ENCODE results near the gene HTR3E.

The HTR3E gene

GRCh38 chr3:184133840-184134745 lies 37.2 kb downstream of the HTR3E start:
- Histone ChIP-seq H3K4me1 (ENCODE audit: insufficient read depth, insufficient read length) (no peaks in the 10 kb centered on the region), H3K27me3 (ENCODE audit: insufficient read depth, insufficient read length) (no peaks in the 10 kb centered on the region), H3K9me3 (ENCODE audit: insufficient read depth, low read length) (no peaks in the 10 kb centered on the region), H3K36me3 (ENCODE audit: insufficient read depth, insufficient read length, low read length) (peaks cover 12% of the 10 kb centered on the region), H3K9ac (ENCODE audit: insufficient read length, low read depth) (peak overlapping the region; percentile 99), H3K4me3 (ENCODE audit: insufficient read length, low read depth) (peak overlapping the region; percentile 98)
- TF ChIP-seq YY1 (IDR thresholded peaks at IDR 0.05; ENCODE audit: insufficient read depth, insufficient read length) (no peak), ZNF274 (IDR thresholded peaks at IDR 0.05; ENCODE audit: low read depth, low read length) (no peak), SUZ12 (IDR thresholded peaks at IDR 0.05; ENCODE audit: extremely low read depth, insufficient read depth, insufficient read length) (no peak)
- no peak for DNase-seq (ENCODE audit: low read depth, low spot score)

- H3K36me3 ChIP-seq (ENCODE audit: insufficient read depth, insufficient read length, low read length): peaks cover 12% of the 10 kb centered on the region
- no peaks in the 10 kb centered on the region for H3K27me3 ChIP-seq (ENCODE audit: insufficient read depth, insufficient read length)
- no peaks in the 10 kb centered on the region for H3K4me1 ChIP-seq (ENCODE audit: insufficient read depth, insufficient read length)
- peak overlapping the region; percentile 99 for H3K9ac ChIP-seq (ENCODE audit: insufficient read length, low read depth)
- H3K9me3 ChIP-seq (ENCODE audit: insufficient read depth, low read length): no peaks in the 10 kb centered on the region
- no peak for DNase-seq (ENCODE audit: low read depth, low spot score)
- peak overlapping the region; percentile 98 for H3K4me3 ChIP-seq (ENCODE audit: insufficient read length, low read depth)
- TF ChIP-seq ZNF274 (IDR thresholded peaks at IDR 0.05; ENCODE audit: low read depth, low read length): no peak
- no peak for TF ChIP-seq YY1 (IDR thresholded peaks at IDR 0.05; ENCODE audit: insufficient read depth, insufficient read length)
- TF ChIP-seq SUZ12 (IDR thresholded peaks at IDR 0.05; ENCODE audit: extremely low read depth, insufficient read depth, insufficient read length): no peak
Observed at GRCh38 chr3:184134746-184135148, 37.9 kb downstream of the HTR3E start.

GRCh38 chr3:184135149-184135910 lies 38.5 kb downstream of the HTR3E start, which contains the start of gene EIF2B5:
Gene EIF2B5 (plus strand): TSS chr3:184135358. CDS start chr3:184135386, 28 bp downstream.
- H3K9me3 ChIP-seq (ENCODE audit: insufficient read depth, low read length): no peaks in the 10 kb centered on the region
- H3K4me1 ChIP-seq (ENCODE audit: insufficient read depth, insufficient read length): no peaks in the 10 kb centered on the region
- H3K4me3 ChIP-seq (ENCODE audit: insufficient read length, low read depth): peak within 1 kb of the TSS; percentile 98
- H3K9ac ChIP-seq (ENCODE audit: insufficient read length, low read depth): peak within 1 kb of the TSS; percentile 99
- TF ChIP-seq SUZ12 (IDR thresholded peaks at IDR 0.05; ENCODE audit: extremely low read depth, insufficient read depth, insufficient read length) (no peak), ZNF274 (IDR thresholded peaks at IDR 0.05; ENCODE audit: low read depth, low read length) (no peak), YY1 (IDR thresholded peaks at IDR 0.05; ENCODE audit: insufficient read depth, insufficient read length) (peak; percentile 88)
- H3K27me3 ChIP-seq (ENCODE audit: insufficient read depth, insufficient read length): no peaks in the 10 kb centered on the region
- H3K36me3 ChIP-seq (ENCODE audit: insufficient read depth, insufficient read length, low read length): peaks cover 17% of the 10 kb centered on the region
- peak; percentile 87 for DNase-seq (ENCODE audit: low read depth, low spot score)

- Histone ChIP-seq H3K4me1 (ENCODE audit: insufficient read depth, insufficient read length) (no peaks in the 10 kb centered on the region), H3K9me3 (ENCODE audit: insufficient read depth, low read length) (no peaks in the 10 kb centered on the region), H3K27me3 (ENCODE audit: insufficient read depth, insufficient read length) (no peaks in the 10 kb centered on the region), H3K9ac (ENCODE audit: insufficient read length, low read depth) (peak overlapping the region; percentile 99), H3K4me3 (ENCODE audit: insufficient read length, low read depth) (peak overlapping the region; percentile 98), H3K36me3 (ENCODE audit: insufficient read depth, insufficient read length, low read length) (peaks cover 22% of the 10 kb centered on the region)
- DNase-seq (ENCODE audit: low read depth, low spot score): no peak
- no peak for TF ChIP-seq SUZ12 (IDR thresholded peaks at IDR 0.05; ENCODE audit: extremely low read depth, insufficient read depth, insufficient read length)
- no peak for TF ChIP-seq ZNF274 (IDR thresholded peaks at IDR 0.05; ENCODE audit: low read depth, low read length)
- no peak for TF ChIP-seq YY1 (IDR thresholded peaks at IDR 0.05; ENCODE audit: insufficient read depth, insufficient read length)
Observed at GRCh38 chr3:184135911-184136260, 39.0 kb downstream of the HTR3E start.

GRCh38 chr3:184140436-184140835 lies 43.6 kb downstream of the HTR3E start:
- no peak overlapping the region for H3K4me3 ChIP-seq (ENCODE audit: insufficient read length, low read depth)
- DNase-seq (ENCODE audit: low read depth, low spot score): no peak
- H3K27me3 ChIP-seq (ENCODE audit: insufficient read depth, insufficient read length): no peaks in the 10 kb centered on the region
- H3K9ac ChIP-seq (ENCODE audit: insufficient read length, low read depth): no peak overlapping the region
- H3K36me3 ChIP-seq (ENCODE audit: insufficient read depth, insufficient read length, low read length): peaks cover 67% of the 10 kb centered on the region
- no peaks in the 10 kb centered on the region for H3K4me1 ChIP-seq (ENCODE audit: insufficient read depth, insufficient read length)
- no peaks in the 10 kb centered on the region for H3K9me3 ChIP-seq (ENCODE audit: insufficient read depth, low read length)
- TF ChIP-seq ZNF274 (IDR thresholded peaks at IDR 0.05; ENCODE audit: low read depth, low read length): no peak
- no peak for TF ChIP-seq YY1 (IDR thresholded peaks at IDR 0.05; ENCODE audit: insufficient read depth, insufficient read length)
- no peak for TF ChIP-seq SUZ12 (IDR thresholded peaks at IDR 0.05; ENCODE audit: extremely low read depth, insufficient read depth, insufficient read length)

- H3K9ac ChIP-seq (ENCODE audit: insufficient read length, low read depth): no peak overlapping the region
- no peak for TF ChIP-seq YY1 (IDR thresholded peaks at IDR 0.05; ENCODE audit: insufficient read depth, insufficient read length)
- TF ChIP-seq SUZ12 (IDR thresholded peaks at IDR 0.05; ENCODE audit: extremely low read depth, insufficient read depth, insufficient read length): no peak
- TF ChIP-seq ZNF274 (IDR thresholded peaks at IDR 0.05; ENCODE audit: low read depth, low read length): no peak
- H3K9me3 ChIP-seq (ENCODE audit: insufficient read depth, low read length): no peaks in the 10 kb centered on the region
- peaks cover 78% of the 10 kb centered on the region for H3K36me3 ChIP-seq (ENCODE audit: insufficient read depth, insufficient read length, low read length)
- no peaks in the 10 kb centered on the region for H3K4me1 ChIP-seq (ENCODE audit: insufficient read depth, insufficient read length)
- no peak for DNase-seq (ENCODE audit: low read depth, low spot score)
- no peak overlapping the region for H3K4me3 ChIP-seq (ENCODE audit: insufficient read length, low read depth)
- no peaks in the 10 kb centered on the region for H3K27me3 ChIP-seq (ENCODE audit: insufficient read depth, insufficient read length)
Observed at GRCh38 chr3:184142199-184142598, 45.3 kb downstream of the HTR3E start.

GRCh38 chr3:184143327-184143726 lies 46.5 kb downstream of the HTR3E start:
- Histone ChIP-seq H3K9ac (ENCODE audit: insufficient read length, low read depth) (no peak overlapping the region), H3K27me3 (ENCODE audit: insufficient read depth, insufficient read length) (no peaks in the 10 kb centered on the region), H3K4me1 (ENCODE audit: insufficient read depth, insufficient read length) (no peaks in the 10 kb centered on the region), H3K9me3 (ENCODE audit: insufficient read depth, low read length) (no peaks in the 10 kb centered on the region), H3K36me3 (ENCODE audit: insufficient read depth, insufficient read length, low read length) (peaks cover 70% of the 10 kb centered on the region), H3K4me3 (ENCODE audit: insufficient read length, low read depth) (no peak overlapping the region)
- no peak for DNase-seq (ENCODE audit: low read depth, low spot score)
- TF ChIP-seq ZNF274 (IDR thresholded peaks at IDR 0.05; ENCODE audit: low read depth, low read length): no peak
- no peak for TF ChIP-seq YY1 (IDR thresholded peaks at IDR 0.05; ENCODE audit: insufficient read depth, insufficient read length)
- no peak for TF ChIP-seq SUZ12 (IDR thresholded peaks at IDR 0.05; ENCODE audit: extremely low read depth, insufficient read depth, insufficient read length)
